Loucy (cell line): ENCODE results near the gene PRKX.
"Not testable (repeated sequence)": the region's sequence is repeated elsewhere in the genome, so short reads cannot be mapped to it uniquely, and the experiment has no call there.

Experiments used
- EZH2phosphoT487 ChIP-seq: fragments of 200-600 bp; IDR thresholded peaks from 2 replicates; pipeline ENCODE4 v1.6.1; 2018; ENCODE audit warnings: antibody characterized with exemption, mild to moderate bottlenecking, moderate library complexity, borderline replicate concordance
- TF ChIP-seq, protein P1 (sequence below): fragments of 200-600 bp; sonication (generic); conservative IDR thresholded peaks from 2 replicates; pipeline ENCODE4 v1.5.1; 2014; ENCODE audit warnings: mild to moderate bottlenecking, antibody characterized with exemption, low read length

- TF ChIP-seq, protein P1, sequence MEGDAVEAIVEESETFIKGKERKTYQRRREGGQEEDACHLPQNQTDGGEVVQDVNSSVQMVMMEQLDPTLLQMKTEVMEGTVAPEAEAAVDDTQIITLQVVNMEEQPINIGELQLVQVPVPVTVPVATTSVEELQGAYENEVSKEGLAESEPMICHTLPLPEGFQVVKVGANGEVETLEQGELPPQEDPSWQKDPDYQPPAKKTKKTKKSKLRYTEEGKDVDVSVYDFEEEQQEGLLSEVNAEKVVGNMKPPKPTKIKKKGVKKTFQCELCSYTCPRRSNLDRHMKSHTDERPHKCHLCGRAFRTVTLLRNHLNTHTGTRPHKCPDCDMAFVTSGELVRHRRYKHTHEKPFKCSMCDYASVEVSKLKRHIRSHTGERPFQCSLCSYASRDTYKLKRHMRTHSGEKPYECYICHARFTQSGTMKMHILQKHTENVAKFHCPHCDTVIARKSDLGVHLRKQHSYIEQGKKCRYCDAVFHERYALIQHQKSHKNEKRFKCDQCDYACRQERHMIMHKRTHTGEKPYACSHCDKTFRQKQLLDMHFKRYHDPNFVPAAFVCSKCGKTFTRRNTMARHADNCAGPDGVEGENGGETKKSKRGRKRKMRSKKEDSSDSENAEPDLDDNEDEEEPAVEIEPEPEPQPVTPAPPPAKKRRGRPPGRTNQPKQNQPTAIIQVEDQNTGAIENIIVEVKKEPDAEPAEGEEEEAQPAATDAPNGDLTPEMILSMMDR, result not testable (repeated sequence)
- TF ChIP-seq EZH2phosphoT487, result not testable (repeated sequence)
Measured at GRCh38 chrX:3723460-3723859, 10.0 kb upstream of the PRKX start.
